ENCODE data around the gene SLC7A5.

- TF ChIP-seq CTCF (IDR thresholded peaks at IDR 0.05) (no peak), POLR2A (IDR thresholded peaks at IDR 0.05) (no peak)
Observed at GRCh38 chr16:87874639-87875427, 5.5 kb upstream of the SLC7A5 start.
